ENCODE measurements around the gene PIGV. TPM values are rescaled to one million over a fixed set of nuclear protein-coding genes. Genes with fewer than 3 reads are reported as not detected.

The PIGV gene
- polyA plus RNA-seq, 1 donor from 2014 or later, result 4.7 TPM

Small RNAs within 50 kb of the gene (small RNA-seq; reads per million reads assigned to genes)
- 0 reads per million in 3 experiments for gene RN7SL165P

Other genes starting within 250 kb of the PIGV start
- gene ARID1A, start 91.9 kb upstream of the PIGV start, polyA plus RNA-seq, result 13.2 and 16.2 TPM in 2 replicates
- gene ZDHHC18, start 38.7 kb downstream of the PIGV start, polyA plus RNA-seq, result 23.7 and 27.3 TPM in 2 replicates
- gene SFN, start 75.2 kb downstream of the PIGV start, polyA plus RNA-seq, result 0.25 TPM in 1 of 2 replicates, not detected in the other
- 17.7 and 20.2 TPM in 2 replicates for gene GPN2, start 102.3 kb downstream of the PIGV start, polyA plus RNA-seq
- 6.6 and 7.1 TPM in 2 replicates for gene GPATCH3, start 112.5 kb downstream of the PIGV start, polyA plus RNA-seq
- not detected in 2 replicates for gene NR0B2, start 126.0 kb downstream of the PIGV start, polyA plus RNA-seq
- gene NUDC, start 133.8 kb downstream of the PIGV start, polyA plus RNA-seq, result 20.6 and 32.1 TPM in 2 replicates
- gene KDF1, start 172.5 kb downstream of the PIGV start, polyA plus RNA-seq, result not detected in 2 replicates
- 11.0 and 17.2 TPM in 2 replicates for gene TRNP1, start 205.7 kb downstream of the PIGV start, polyA plus RNA-seq
- not detected in 2 replicates for gene TENT5B, start 224.9 kb downstream of the PIGV start, polyA plus RNA-seq